HS-5 (cell line): Measurements from ENCODE around the gene TMSB15B.
"Not testable (repeated sequence)": the region's sequence is repeated elsewhere in the genome, so short reads cannot be mapped to it uniquely, and the experiment has no call there.

Experiments used
- DNase-seq: peaks from one replicate; pipeline ENCODE4 v3.0.0-alpha.2; 2012; ENCODE audit warnings: low read depth

The TMSB15B gene

DNA sequence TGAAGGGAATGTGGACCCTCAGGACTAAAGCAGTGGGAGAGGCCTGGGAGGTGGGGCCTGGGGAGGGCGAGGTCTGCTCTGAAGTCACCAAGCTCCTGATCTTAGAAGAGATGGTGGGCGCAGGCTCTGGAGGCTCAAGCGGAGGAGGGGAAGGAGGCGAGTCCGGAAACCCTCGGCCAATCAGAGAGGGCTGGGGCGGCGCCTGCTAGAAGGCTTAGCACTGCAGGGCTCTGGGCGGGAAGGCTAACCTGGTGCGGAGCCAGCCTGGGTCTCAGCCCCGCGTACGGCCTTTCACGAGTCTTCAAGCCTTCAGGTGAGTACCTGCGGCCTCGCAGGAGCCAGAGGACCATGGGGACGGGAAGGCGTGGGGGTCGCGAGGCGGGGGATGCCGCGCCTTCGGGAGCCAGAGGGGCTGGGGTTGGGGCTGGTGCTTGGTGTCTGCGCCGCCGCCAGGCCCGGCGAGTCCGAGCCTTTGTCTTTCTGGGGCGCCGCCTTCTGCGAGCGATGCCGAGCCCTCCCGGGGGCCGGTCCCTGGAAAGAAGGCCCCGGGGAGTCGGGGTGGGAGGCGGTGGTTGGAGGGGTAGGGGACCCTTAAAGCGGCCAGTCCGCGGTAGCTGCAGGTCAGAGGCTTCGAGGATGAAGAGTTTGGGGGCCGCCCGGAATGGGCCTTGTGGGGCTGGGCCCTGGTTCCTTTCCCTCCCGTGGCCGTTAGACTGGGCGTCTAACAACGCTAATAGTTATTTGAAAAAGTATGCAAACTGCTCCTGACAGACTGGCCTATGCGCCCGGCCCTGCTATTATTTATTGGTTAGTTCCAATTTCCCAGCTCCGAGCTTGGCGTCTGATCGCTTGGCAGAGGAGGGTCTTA is at the start of gene TMSB15B:
Gene TMSB15B (plus strand): TSS at position 217 of the 868 bp plus-strand sequence.
- not testable (repeated sequence) for DNase-seq

DNA sequence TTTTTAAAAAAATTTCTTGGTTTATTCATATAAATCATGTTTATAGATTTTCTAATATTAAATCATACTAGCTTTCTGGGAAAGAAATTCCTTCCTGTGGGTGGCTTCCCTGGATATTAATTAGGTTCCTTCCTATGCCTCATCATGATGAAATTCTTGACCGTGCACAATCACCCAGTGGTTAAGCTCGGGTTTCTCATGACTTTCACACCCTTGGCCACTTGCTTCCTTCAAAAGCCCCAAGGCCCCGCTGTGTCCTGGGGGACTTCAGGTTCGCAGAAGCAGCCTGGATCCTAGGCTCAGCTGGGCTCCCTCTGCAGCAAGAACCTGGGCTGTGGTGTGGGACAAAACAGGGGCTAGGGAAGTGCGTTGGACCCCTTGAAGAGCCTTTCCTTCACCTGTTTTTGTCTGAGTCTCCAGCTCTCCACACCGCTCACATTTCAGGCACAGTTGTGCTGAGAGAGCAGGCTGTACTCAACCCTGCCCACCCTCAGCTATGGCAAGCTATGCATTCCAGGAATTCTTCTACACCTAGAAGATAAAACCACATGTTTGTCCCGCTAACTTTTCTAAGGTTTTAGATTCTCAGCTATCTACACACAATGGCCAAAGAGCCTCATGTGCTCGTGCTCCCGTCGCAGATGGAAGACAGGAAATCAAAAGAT is 48.9 kb upstream of the TMSB15B start:
- no peak for DNase-seq

DNA sequence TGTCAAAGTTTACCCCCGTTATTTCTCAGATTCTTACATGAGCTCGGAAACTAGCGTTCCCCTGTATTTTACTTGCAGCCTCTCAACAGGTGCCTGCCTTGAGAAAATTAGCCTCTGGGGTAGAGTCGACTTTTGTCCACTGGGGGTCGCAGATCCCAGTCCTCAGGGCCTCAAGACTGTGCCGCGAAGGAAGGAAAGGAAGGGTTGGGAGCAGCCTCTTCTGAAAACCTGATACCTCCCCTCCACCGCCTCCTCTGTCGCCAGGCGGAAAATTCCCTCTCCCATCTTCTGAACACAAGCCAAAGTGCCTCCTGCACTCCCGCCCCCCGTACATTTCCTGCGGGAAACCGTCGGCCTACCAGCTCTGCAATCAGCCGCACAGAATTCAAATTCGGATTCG is 44.4 kb upstream of the TMSB15B start:
- peak; percentile 26 for DNase-seq

DNA sequence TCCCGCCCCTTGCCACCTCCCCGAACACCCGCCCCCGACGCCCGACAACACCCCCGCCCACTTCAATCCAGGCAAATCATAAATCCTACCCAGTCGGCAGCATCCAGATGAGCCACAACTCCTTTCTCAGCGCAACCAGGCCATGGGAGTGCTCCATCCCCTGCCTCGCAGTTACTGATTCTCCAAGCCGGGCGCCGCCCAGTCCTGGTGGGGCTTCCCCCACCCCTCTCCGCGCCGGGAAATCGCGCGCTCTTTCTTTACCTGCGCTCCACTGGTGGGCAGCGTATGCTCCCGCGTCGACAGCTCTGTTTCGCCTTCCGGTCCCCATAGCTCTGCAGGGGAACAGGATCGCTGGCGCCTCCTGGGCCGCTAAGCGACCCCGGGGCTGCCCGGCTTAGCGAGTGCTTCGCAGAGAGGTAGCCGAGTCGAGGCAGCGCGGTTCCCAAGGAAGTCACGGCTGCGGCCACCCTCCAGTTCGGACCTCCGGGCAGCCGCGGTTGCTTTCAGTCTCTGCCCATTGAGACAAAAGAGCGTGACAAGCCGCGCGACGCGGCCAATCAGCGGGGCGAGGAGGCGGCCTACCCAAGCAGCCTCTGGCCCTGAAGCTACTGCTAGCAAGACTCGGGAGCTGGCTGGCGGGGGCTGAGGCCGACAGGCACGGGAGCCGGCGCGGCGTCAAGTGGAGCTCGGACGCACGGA is 43.7 kb upstream of the TMSB15B start:
- DNase-seq, result peak; percentile 23

DNA sequence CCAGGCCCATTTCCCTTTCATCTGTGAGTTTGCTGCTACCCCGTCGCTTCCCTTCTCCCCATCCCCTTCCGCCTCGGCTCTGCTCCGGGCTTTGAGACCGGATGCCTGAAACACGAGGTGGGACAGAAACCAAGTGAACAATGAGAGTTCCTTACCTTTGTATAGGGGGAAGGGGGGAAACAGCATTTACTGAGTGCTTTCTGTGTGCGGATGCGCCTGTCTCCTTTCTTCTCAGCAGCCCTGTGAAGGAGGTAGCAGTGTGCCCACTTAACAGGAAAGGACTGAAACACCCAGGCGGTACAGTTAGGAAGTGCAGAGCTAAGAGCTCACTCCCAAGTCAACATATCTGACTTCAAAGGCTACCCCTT is 43.2 kb upstream of the TMSB15B start:
- peak; percentile 11 for DNase-seq

DNA sequence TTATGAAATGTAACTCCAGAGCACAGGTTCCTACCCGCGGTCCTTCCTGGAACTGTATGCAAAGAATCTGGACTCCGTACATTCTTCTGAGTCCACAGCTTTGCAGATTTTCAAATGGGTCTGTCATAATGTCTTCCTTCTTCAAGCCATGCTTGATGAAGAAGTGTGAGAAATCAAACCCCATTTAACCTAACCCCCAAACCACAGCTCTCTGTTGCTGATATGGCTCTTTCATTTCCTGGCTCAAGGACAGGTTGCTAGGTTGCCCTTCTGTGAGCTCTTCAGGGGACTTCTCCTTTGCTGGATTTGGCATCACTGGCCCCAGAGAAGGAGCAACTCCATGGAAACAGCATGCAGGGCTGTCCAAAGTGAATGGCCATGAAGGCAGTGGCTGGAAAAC is 41.9 kb upstream of the TMSB15B start:
- not testable (repeated sequence) for DNase-seq

DNA sequence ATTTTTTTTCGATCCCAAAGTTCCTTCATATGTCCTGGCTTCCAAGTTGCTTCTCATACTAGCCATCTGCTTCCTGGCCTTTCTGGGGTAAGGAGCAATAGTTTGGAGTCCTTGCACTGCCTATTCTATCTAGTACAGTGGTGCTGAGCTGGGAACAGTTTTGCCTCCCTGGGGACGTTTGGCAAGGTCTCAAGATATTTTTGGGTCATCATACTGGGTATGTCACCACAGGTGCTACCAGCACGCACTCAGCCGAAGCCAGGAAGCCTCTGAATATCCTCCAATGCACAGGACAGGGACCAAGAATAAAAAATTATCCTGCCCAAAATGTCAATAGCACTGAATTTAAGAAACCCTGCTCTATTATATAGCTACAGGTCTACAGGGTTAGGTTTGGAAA is 35.4 kb upstream of the TMSB15B start:
- DNase-seq, result no peak

DNA sequence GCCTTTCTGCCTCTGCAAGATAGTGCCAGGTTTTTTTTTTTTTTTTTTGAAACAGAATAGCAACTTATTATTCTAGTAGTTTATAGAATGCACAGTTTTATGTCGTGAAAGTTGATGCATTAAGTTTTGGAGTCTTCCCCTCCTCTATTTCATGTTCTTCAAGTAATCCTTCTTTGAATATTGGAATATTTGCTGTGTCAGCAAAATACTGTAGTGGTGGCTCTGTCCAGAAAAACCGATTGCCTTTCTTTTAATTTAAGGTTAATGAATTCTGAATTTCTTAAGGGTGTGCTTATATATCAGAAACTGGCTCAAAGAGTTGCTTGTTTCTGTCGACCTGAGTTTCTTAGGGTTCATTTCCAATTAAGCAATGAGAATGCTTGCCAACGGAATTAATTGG is 34.8 kb upstream of the TMSB15B start:
- DNase-seq, result no peak

DNA sequence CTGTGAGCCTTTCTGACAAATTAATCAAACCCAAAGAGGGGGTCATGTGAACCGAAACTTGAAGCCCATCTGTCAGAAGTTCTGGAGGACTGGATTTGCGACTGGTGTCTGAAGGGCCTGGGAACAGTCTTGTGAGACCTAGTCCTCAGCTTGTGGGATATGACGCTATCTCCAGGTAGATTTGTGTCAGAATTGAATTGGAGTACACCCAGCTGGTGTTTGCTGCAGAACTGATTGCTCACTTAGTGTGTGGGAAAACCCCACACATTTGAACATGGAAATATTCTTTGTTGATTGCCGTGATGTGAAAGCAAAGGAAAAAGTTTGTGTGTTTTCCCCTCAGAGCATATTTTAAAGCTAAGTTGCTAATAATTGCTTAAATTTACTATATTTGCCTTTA is 30.3 kb upstream of the TMSB15B start:
- DNase-seq, result no peak

DNA sequence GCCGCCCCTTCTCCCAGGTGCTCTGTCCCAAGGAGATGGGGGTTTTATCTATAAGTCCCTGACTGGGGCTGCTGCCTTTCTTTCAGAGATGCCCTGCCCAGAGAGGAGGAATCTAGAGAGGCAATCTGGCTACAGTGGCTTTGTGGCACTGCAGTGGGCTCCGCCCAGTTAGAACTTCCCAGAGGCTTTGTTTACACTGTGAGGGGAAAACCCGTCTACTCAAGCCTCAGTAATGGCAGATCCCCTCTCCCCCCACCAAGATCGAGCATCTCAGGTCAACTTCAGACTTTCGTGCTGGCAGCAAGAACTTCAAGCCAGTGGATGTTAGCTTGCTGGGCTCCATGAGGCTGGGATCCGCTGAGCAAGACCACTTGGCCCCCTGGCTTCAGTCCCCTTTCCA is 22.2 kb upstream of the TMSB15B start:
- DNase-seq, result not testable (repeated sequence)

DNA sequence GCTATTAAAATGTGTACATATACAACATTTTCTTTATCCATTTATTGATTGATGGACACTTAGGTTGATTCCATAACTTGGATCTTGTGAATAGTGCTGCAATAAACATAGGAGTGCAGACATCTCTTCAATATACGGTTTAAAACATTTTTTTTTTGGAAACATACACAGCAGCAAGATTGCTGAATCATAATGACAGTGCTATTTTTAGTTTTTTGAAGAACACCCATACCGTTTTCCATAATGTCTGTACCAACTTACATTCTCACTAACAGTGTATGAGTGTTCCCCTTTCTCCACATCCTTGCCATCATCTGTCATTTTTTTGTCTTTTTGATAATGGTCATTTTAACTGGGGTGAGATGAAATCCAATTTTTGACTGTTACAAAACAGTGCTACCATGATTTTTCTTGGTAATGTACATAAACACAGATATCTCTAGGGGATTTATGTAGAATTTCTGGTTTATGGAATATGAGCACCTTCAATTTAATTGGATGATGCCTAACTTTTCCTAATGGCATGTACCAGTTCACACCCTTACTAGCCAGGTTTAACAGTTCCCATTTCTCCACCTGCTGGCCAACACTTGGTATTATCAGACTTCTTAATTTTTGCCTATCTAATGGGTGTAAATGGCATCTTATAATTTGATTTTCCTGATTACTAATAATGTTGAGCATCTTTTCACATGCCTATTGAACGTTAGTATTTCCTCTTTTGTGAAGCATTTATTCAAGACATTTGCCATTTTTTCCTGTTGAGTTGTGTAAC is 21.0 kb upstream of the TMSB15B start:
- no peak for DNase-seq

DNA sequence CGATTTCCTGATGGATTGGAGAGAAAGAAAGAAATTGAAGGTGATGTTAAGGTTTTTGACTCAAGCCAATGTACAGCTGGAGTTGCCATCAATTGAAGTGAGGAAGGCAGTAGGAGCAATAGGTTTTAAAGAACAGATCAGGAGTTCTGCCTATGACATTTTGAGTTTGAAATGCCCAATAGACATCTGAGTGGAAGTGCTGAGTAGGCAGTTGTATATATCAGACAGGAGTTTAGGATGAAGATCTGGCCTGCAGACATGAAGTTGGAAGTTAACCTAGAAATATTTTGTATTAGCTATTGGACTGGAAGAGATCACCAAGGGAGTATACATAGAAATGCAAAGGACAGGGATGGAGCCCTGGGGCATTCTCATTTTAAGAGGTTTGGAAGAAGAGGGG is 12.9 kb upstream of the TMSB15B start:
- no peak for DNase-seq

DNA sequence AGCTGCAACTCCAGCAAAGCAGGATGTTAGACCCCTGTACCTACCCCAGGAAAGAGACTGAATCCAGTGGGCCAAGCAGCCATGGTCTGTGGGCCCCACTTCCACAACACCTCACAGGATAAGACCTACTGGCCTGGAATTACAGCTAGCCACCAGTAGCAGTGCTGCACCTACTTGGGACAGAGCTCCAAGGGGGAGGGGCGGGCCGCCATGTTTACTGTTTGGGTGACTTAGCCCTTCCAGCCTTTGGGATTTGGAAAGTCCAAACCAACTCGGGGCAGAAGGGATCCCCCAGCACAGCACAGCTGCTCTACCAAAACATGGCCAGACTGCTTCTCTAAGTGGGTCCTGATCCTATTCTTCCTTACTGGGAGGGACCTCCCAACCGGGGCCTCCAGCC is 9.1 kb upstream of the TMSB15B start:
- no peak for DNase-seq

DNA sequence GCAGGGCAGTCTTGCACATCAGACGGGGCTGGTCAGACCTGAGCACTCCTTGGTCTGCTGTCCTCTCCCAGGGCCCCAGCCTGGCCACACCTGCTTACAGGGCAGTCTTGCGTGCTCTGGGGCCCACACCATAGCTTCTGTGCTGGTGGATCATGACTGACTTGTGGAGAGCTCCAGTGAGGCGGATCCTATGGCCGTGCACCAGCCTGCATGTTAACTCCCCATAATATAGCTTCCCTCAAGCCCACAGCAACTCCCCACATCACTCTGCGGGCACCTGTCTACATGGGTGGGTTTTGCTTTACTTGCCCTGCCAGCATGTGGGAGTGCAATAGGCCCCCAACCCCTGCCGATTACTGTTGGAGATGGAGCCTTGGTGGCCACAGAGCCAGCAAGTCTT is 8.2 kb upstream of the TMSB15B start:
- DNase-seq, result no peak

DNA sequence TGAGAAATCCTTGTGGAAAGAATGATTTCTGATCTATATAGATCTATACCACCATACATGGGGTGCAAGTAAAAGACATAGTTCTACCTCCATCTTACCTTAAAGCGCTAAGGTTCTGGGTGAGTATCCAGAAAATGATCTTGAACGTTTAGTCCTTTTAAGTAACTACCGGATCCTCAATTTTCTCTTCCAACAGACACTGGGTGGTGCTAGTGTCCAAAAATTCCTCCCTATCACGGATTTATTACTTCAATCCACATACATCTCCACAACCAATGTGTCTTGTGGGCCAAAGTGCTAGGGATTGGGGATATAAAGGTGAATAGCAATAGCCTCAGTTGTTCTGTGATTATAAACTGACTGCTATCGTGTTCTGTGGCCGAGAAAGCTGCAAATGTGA is 1.8 kb upstream of the TMSB15B start:
- DNase-seq, result not testable (repeated sequence)

DNA sequence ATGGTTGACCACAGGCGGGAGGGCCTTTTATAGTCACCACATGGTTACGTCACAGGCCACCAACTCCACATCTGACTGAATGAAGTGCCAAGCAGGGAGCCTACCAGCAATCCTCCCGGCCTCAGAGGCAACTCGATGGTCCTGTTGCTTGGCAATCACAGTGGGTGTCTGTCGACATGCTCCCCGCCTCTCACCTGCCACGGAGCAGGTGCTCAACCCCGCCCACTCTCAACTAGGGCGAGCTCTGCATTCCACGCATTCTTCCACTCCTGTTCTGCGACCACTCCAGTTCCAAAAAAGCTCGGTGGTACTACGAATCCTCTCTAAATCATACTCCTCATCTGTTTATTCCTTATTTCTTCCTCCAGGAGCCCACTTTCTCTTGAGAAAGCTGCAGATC is 21.1 kb downstream of the TMSB15B start:
- DNase-seq, result not testable (repeated sequence)

DNA sequence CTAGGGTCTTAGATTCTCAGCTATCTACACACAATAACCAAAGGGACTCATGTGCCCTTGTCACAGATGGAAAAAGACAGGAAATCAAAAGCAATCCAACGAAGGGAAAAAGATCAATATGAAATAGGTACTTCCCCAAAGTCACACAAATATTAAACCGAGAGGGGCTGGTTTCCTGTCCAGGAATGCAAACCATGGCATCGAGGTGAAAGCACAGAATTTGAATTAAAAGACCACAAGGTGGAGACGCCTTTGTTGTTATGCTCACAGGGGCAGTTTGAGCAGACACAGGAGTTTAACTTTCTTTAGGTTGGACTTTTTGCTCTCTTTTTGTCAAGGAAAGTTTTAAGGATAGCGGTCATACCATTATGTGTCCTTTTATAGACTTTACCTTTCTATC is 36.8 kb downstream of the TMSB15B start:
- DNase-seq, result no peak

DNA sequence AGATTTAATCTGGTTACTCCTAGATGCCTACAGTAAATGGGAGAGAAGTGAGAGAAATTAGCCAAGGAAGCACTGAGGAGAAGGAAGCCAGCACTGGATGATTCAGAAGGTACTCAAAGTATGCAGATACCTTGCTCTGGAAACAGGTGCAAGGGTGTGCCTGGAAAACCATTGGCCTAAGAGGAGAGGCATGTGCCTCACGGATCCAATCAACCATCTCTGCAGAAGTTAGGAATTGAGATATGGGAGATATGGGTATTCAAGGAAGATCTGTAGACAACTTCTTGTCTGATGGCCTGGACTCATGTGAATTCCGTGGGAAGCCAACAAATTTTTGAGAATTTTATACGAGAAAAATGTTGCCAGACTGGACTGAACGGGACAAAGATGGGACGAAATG is 46.4 kb downstream of the TMSB15B start:
- DNase-seq, result no peak

DNA sequence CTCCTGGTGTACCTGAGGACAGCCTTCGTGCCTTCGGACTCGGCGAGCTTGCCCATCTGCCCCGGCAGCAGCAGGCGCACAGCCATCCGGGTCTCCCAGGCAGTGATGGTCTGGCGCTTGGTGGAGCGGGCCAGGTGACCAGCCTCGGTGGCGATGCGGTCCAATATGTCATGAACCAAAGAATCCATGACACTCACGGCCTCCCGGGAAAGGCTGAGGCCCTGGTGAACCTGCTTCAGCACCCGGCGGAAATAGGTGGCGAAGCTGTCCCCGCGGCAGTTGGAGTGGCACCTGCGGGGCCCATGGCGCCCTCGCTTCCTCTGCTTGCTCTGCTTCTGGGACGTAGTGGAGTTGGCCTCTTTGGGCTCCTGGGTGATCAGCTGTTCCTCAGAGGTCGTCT is 50.7 kb downstream of the TMSB15B start:
- no peak for DNase-seq

DNA sequence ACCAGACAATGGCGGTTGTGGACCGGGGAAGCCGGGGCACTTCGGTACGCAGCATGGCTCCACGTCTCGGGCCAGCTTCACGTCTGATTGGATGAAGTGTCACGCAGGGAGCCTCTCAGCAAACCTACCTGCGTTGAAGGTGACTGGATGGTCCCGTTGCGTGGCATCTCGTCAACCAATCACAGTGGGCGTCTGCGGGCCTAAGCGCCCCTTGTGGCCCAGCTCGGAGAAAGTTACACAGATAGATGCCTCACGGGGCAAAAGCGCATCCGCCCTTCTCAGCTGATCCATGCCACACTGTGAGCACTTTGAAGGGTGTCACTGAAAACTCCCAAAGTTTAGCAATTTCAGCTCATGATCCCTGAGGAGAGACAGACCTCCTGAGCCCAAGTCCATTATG is 51.2 kb downstream of the TMSB15B start, which contains the start of gene H2BW1:
Gene H2BW1 (minus strand): TSS at position 103 of the 400 bp plus-strand sequence. CDS start 132 bp downstream, outside the sequence.
- no peak for DNase-seq

DNA sequence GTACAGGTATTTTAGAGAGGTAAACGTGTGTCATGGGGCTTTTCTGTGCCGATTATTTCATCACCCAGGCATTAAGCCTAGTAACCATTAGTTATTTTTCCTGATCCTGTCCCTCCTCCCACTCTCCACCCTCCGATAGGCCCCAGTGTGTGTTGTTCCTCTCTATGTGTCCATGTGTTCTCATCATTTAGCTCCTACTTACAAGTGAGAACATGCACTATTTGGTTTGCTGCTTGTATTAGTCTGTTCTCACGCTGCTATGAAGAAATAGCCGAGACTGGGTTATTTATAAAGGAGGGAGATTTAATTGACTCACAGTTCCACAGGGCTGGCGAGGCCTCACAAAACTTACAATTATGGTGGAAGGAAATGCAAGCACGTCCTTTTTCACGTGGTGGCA is 53.1 kb downstream of the TMSB15B start:
- not testable (repeated sequence) for DNase-seq
